ENCODE results near the gene TMEM256.
"Not testable (repeated sequence)": the region's sequence is repeated elsewhere in the genome, so short reads cannot be mapped to it uniquely, and the experiment has no call there.

Gene TMEM256

DNA sequence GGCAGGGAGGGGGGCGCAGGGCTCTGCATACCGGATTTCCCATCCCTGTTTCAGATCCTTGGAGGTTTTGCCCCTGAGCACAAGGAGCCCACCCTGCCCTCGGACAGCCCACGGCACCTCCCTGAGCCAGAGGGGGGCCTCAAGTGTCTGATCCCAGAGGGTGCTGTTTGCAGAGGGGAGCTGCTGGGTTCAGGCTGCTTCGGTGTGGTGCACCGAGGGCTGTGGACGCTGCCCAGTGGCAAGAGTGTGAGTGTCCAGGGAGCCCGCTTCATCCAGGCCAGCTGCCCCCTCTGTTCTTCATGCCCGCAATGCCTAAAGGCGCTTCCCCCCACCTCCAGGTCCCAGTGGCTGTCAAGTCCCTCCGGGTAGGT lies 20.5 kb downstream of the TMEM256 start:
- no peak for DNase-seq (ENCODE audit: low spot score)

DNA sequence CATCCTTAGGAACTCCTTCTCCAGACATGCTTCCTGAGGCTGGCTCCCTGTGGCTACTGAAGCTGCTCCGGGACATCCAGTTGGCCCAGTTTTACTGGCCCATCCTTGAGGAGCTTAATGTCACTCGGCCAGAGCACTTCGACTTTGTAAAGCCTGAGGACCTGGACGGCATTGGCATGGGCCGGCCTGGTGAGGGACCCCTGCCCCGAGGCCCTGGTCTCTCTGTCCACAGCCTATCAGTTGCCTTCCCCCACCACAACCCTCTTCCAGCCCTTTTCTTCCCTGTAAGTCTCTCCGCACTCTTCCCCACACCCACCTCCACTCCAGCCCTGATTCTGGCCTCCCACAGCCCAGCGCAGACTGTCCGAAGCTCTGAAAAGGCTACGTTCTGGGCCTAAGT lies 21.0 kb downstream of the TMEM256 start:
- DNase-seq (ENCODE audit: low spot score): no peak

DNA sequence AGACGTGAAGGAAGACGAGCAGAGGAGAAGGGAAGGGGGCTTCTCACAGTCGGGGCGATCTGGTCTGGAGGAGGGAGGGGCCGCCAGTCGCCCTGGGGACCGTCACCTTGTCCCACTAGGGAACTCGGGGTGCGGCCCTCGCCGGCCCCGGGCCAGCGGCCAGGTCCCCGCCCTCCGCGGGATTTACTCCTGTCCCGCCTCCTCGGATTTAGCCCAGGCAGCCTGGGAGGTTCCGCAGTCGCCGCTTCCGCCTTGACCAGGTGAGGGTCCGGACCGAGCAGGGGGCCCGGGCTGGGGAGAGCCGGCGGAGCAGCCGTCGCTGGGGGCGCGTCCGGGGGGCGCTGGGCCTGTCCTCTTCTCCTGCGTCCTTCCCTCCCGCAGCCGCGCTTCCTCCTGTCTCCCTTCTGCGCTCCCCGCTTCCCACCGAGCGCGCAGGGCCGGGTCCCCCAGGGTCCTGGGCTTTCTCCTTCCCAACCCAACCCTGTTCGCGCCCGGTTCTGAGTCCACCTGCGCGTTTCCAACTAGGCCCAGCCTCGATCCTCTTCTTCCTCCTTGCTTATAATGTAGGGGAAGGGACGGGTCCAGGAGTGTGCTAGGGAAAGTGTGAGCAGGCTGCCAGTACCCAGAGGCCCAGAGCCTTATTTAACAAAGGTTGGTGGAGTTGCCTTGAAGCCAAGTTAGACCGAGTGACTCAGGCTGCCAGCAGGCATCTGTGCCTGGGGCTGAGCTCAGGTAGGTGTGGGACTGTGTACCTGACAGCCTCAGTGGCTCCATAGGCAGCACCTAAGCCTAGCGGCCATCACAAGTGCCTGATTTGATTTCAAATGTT lies 22.8 kb downstream of the TMEM256 start, which contains the start of gene TNK1:
Gene TNK1, plus strand, starts transcription at position 235 of the 829 bp plus-strand sequence. CDS start 1,838 bp downstream, outside the sequence.
- DNase-seq (ENCODE audit: low spot score): peak; percentile 55

DNA sequence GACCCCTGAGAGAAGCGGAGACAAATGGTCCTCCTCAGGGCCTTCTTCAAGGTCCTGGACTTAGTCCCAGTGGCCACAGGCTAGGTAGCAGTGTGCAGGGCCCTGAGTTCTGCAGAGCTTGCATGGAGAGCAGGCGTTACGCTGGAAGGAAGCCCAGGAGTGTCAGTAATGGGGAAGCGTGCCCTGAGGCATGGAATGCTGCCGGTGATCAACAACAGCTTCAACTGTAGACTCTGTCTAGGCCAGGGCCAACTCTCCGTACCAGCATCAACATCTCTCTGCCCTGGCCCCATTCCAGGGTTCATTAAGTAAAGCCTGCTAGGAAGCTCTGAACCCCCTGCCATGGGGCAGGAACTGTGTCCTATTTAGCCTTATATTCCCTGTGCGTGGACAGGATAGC lies 23.6 kb downstream of the TMEM256 start:
- DNase-seq (ENCODE audit: low spot score): no peak

DNA sequence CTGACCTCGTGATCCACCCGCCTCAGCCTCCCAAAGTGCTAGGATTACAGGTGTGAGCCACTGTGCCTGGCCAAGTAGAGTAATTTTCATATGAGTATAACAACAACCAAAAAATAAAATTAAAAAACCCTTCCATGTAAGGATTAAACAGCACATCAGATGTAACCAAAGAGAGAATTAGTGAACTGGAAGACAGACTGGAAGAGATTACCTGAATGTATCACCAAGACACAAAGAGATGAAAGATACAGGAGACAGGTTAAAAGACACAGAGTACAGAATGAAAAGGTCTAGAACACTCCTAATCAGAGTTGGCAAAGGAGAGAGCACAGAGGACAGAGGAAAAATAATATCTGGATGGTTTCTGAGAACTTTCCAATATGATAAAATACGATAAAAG lies 24.8 kb downstream of the TMEM256 start:
- no peak for DNase-seq (ENCODE audit: low spot score)

DNA sequence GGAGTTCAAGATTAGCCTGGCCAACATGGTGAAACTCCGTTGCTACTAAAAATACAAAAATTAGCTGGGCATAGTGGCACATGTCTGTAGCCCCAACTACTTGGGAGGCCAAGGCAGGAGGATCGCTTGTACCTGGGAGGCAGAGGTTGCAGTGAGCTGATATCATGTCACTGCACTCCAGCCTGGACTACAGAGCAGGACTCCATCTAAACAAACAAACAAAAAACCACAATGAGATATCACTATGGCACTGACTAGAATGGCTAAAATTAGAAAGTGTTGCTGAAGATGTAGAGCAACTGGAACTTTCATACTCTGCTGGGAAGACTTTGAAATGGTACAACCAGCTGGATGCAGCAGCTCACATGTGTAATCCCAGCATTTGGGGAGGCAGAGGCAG lies 29.5 kb downstream of the TMEM256 start:
- DNase-seq (ENCODE audit: low spot score): no peak

DNA sequence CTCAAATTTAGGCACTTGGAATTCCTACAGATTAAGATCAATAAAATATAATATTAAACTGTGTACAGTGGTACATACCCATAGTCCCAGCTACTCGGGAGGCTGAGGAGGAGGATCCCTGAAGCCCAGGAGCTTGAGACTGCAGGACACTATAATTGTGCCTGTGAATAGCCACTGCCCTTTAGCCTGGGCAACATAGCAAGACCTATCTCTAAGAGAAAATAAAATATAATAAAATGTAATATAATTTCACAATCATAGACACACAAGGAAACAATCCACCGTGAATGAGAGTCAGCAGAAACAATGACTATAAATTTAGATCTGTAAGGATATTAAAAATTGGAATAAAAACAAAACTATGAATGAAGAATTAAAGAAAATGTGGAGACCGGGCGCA lies 33.0 kb downstream of the TMEM256 start:
- no peak for DNase-seq (ENCODE audit: low spot score)

DNA sequence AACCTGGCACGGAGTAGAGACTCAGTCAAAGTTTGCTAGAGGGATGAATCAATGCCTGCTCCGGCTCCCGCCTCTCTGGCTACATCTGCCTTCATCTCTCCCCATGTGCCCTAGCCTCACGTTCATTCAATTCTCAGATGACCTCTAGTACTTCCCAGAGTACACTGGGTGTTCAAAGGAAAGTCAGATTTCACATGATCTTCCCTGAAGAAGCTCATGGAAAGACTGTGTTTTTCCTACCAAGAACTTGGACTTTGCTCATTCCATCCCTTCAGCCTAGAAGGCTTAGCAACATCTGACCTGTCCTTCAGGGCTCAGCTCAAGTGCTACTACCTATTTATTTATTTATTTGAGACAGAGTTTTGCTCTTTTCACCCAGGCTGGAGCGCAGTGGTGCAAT lies 34.1 kb downstream of the TMEM256 start:
- no peak for DNase-seq (ENCODE audit: low spot score)

DNA sequence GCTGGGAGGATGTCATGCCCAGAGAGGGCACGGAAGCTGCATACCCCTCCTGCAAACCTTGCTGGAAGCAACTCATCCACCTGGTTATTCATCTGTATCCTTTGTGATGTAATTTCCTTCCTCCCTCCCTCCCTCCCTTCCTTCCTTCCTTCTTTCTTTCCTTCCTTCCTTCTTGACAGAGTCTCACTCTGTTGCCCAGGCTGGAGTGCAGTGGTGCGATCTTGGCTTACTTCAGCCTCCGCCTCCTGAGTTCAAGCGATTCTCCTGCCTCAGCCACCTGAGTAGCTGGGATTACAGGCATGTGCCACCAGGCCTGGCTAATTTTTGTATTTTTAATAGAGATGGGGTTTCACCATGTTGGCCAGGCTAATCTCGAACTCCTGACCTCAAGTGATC lies 35.3 kb downstream of the TMEM256 start:
- DNase-seq (ENCODE audit: low spot score): not testable (repeated sequence)

DNA sequence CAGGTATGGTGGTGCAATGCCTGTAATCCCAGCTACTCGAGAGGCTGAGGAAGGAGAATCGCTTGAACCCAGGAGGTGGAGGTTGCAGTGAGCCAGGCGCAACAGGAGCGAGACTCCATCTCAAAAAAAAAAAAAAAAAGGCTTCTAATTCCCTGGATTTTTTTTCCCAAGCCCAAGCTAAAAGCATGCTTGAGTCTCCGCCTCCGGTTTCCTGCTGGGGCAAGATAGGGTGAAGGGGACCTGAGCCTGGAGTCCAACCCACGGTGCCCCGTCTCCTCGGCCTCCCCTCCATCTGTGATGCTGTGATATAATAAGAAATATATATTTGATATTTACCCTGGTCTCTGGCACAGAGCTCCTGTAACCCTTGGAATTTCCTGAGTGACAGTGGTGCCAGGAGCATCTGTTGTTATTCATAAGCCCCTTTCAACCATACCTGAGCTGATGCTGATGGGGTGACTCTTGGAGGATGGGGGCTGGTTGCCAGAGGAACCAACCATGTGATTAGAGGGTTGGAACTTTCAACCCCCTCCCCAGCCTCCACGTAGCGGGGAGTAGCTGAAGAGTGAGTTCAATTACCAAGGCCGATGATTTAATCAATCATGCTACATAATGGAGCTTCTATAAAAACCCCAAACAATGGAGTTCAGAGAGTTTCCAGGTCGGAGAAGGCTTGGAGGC lies 35.8 kb downstream of the TMEM256 start:
- DNase-seq (ENCODE audit: low spot score): no peak

DNA sequence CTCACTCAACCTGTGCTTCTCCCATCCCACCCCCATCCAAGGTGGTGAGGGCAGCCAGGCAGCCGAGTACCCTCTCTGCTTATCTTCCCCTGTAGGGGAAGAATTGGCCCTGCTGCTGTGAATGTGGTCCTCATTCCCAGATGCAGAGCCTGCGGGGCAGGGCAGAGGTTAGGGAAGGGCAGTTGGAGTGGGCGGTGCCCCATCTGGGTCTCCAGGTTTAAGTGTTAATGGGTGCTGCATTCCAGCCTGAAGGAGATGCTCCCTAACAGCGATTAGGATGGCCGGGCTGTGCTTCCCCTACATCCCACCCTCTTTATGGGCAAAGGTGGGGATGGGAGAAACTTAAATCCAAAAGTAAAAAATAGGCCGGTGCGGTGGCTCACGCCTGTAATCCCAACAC lies 36.8 kb downstream of the TMEM256 start:
- no peak for DNase-seq (ENCODE audit: low spot score)

DNA sequence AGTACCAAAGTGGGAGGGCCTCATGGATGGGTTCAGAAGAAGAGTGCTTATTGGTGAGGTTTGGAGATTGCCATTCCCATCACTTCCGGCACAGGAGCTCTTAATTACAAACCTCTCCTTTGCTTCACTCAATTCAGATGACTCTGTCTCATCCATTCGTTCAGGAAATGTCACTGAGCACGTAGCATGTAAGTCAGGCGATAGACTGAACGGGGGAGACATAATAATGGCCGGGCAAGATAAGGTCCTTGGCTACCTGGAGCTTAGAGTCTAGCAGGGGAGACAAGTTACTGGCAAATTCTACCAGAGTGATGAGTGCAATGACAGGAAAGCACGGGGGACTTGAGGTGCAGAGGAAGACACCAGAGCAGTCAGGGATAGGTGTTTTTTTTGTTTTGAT lies 37.9 kb downstream of the TMEM256 start:
- DNase-seq (ENCODE audit: low spot score): not testable (repeated sequence)

DNA sequence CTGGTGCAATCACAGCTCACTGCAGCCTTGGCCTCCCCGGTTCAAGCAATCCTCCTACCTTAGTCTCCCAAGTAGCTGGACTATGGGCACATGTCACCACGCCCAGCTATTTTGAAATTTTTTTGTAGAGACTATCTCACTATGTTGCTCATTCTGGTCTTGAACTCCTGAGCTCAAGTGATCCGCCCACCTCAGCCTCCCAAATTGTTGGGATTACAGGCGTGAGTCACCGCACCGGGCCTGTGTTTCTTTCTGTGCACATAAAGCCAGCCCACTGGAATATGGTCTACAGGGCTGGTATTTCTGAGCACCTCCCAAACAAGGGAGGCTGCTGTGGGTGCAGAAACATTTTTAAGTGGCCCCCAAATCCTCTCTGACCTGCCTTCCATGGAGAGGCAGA lies 40.6 kb downstream of the TMEM256 start:
- DNase-seq (ENCODE audit: low spot score): no peak

DNA sequence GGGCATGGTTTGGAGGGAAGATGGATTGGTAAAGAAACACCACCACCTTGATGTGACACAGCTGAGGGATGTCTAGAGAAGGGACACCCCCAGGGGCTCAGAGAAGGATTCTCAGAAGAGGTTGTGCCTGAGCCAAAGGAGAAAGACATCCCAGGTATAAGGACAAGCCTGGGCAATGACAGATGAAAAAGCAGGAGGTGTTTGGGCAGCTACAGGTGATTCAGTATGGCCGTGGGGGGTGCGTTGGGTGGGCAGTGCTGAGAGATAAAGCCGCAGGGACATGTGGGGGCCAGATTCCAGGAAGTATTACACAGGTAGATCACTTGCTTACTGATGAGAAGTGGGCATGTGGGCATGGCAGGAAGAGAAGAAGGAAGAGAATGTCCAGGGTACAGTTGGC lies 42.0 kb downstream of the TMEM256 start:
- DNase-seq (ENCODE audit: low spot score): no peak

DNA sequence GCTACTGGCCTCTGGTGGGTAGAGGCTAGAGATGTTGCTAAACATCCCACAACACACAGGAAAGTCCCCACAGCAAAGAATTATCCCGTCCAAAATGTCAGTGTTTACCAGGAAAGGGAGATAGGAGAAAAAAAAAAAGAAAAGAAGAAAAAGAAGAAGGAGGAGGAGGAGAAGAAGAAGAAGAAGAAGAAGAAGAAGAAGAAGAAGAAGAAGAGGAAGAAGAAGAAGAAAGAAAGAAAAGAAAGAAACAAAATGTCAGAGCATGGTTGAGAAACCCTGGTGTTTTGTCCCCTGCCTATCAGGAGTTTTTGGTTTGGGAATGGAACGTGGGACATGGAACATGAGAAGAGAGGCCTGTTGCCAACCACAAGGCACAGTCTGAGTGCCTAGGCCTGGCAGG lies 46.5 kb downstream of the TMEM256 start:
- no peak for DNase-seq (ENCODE audit: low spot score)

DNA sequence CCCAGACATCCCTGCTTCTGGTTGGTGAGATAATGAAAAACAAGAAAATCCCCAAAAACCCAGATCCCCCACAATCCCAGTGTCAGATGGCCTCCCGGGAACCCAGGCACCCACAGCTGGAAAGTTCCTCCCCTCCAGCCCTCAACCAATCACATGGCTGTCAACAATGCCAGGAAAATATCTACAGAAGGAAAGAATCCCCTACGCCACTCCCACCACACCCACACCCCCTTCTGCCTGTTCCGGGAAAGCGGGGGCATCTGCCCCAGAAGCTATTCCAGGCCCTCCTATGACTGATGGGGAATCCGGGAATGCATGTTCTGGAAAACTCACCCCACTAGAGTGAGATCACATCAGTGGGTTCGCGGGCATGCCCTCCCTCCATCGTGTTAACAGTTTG lies 47.1 kb downstream of the TMEM256 start:
- DNase-seq (ENCODE audit: low spot score): no peak

DNA sequence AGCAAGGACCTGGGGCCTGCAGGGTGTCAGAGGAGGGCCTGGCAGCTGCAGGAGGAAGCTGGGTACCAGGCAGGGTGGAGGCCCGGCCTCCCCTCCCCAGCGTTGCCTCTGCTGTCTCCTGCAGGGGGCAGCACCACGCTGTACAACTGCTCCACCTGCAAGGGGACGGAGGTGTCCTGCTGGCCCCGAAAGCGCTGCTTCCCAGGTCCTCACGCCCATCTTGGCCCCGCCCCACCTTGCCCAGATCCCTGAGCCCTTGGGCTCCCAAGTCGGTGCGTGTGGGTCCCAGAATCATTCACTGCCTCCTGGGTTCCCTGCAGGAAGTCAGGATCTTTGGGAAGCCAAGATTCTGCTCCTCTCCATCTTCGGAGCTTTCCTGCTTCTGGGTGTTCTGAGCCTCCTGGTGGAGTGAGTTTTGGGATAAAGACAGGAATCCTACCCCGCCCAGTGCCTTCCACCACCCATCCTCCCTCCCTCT lies 47.8 kb downstream of the TMEM256 start:
- DNase-seq (ENCODE audit: low spot score): peak; percentile 59

DNA sequence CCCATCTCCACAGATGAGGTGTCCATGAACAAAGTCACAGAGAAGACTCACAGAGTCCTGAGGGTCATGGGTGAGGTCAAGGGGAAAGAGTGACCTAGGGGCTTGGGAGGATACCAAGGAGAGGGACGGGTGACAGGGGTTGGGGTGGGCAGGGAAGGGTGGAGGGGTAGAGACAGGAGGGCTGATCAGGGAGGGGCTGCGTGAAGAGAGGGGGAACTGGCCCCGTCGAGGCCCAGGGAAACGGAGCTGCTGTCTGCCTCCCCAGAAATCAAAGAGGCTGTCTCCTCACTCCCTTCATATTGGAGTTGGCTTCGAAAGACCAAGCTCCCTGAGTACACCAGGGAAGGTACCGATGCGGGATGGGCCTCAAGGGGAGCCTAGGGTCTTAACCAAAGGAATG lies 48.3 kb downstream of the TMEM256 start:
- no peak for DNase-seq (ENCODE audit: low spot score)

DNA sequence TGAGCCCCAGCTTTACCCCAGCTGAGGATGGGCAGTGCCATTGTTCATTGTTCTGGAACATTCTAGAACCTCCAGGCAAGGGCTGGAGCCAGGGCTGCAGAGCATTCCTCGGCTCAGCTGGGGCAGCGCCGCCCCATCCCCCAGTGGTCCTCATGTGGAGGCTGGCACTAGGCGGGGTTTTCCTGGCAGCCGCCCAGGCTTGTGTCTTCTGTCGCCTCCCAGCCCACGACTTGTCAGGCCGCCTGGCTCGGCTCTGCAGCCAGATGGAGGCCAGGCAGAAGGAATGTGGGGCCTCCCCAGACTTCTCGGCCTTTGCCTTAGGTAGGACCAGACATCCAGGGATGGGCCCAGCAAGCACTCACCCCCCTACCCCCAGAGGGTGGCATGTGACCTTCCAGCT lies 48.8 kb downstream of the TMEM256 start, which contains the start of gene TMEM95:
Gene TMEM95, plus strand, starts transcription at position 104 of the 400 bp plus-strand sequence. Its CDS starts 49 bp downstream, at position 153.
- DNase-seq (ENCODE audit: low spot score): no peak

DNA sequence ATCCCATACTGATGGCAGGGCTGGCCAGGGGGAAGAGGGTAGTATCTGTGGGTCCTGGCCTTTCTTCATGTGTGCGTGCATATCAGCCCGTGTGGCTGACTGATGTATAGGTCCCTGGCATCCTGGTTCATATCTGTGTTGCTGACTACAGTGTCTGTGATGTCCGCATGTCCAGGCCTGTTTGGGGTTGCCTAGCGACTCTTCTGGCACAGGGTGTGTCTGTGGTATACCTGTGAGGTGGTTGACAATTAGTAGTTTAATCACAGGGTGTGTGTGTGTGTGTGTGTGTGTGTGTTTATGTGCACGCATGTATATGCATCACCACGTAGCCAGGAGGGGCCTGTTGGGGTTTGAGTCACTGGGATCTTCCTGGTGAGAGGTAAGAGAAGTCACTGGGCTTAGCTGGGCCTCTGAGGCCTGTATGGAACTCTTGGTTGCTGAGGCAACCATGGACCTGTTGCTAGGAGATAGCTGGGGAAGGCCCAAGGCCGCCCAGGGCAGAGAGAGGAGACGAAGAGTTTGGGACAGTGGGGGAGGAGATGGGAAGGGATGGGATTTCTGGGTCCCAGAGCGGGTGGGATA lies 49.5 kb downstream of the TMEM256 start:
- peak; percentile 41 for DNase-seq (ENCODE audit: low spot score)
